Right cardiac atrium (tissue), 5 donors: ENCODE measurements around the gene LRRC30. TPM values are rescaled to one million over a fixed set of nuclear protein-coding genes. Genes with fewer than 3 reads are reported as not detected.
A peak's percentile ranks its signal among the peaks of the same experiment; 100 is the strongest.

ENCODE experiments used
- ATAC-seq, 2 donors: fragments of 200-7000 bp; cut with Tn5 transposase; one replicate each; pipeline versions ENCODE4 v1.8.0 to v1.9.1; 2020; ENCODE audit warnings: moderate library complexity in 2 of 2, mild to moderate bottlenecking in 1 of 2
- DNase-seq, 3 donors: peaks; one replicate each; pipeline ENCODE4 v3.0.0-alpha.2; 2020
- H3K27ac ChIP-seq: one replicate; pipeline ENCODE4 v1.5.1; 2013; ENCODE audit warnings: mild to moderate bottlenecking, low read length, control low read depth, moderate library complexity
- H3K27me3 ChIP-seq: one replicate; pipeline ENCODE4 v1.6.1; 2013; ENCODE audit not compliant: control insufficient read depth, insufficient read depth
- H3K4me1 ChIP-seq: one replicate; pipeline ENCODE4 v1.6.1; 2013; ENCODE audit warnings: low read length; ENCODE audit not compliant: control insufficient read depth, insufficient read depth
- H3K4me3 ChIP-seq: one replicate; pipeline ENCODE4 v1.5.1; 2013; ENCODE audit warnings: low read length, control low read depth
- H3K9me3 ChIP-seq: one replicate; pipeline ENCODE4 v1.6.1; 2013; ENCODE audit warnings: low read length; ENCODE audit not compliant: control insufficient read depth
- WGBS: extraction: QIAGEN DNeasy Blood & Tissue Kit; methylation state at CpG from one replicate; pipeline ENCODE4 v1.1.7; 2013; 5-methylcytosine and 5-hydroxymethylcytosine counted together
- intact Hi-C, 4 donors: fragments of 100-400 bp; cut with DNase I; formaldehyde crosslinking; loops; one replicate each; pipeline versions ENCODE4 v1.11.0 to v1.14.0; 2022 to 2023
- polyA plus RNA-seq: library from polyadenylated mRNA; stranded (reverse); fragments of 200-250 nt; gene quantifications from one replicate; pipeline ENCODE4 v1.2.3, GENCODE V29; 2013
- total RNA-seq, 4 donors: library from RNA; stranded (reverse); fragmentation: NEBNext Ultra II Directional; extraction: Animal tissue kit (Norgen Biotek cat#: 25700); gene quantifications; one replicate each; pipeline ENCODE4 v1.2.1, GENCODE V29; 2021
- donor health status: healthy with polysubstance abuse.
- donor health status: DM: no; HTN: yes; CAD: no.
- donor health status: DM: no; HTN: no; CAD: no.
- donor health status: DM: no; HTN: yes; CAD: no; lungs with severe emphysema.
- donor health status: DM: yes; HTN: yes; CAD: no.

The LRRC30 gene
- total and polyA plus RNA-seq, 5 donors, result not detected

DNA sequence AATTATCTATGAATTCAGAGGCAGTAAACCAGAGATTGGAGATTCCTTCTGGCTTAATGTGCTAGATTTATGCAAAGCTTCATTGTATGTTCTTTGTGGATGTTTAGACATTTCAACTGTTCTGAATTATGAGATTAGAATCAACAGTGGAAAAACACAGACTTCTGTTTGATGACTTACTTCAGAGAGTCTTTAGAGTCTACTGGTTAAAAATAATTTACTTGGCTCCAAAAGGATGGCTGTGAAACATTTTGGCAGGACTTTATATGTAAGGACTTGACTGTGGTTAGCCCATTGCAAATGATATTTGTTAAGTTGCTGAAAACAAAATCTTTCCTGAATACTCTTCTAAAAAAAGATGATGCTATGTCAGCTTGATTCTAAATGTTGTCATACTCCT is 25.5 kb upstream of the LRRC30 start:
- intact Hi-C loops, result no loop called here
- Histone ChIP-seq H3K27me3 (no peaks in the 10 kb centered on the region), H3K9me3 (no peaks in the 10 kb centered on the region), H3K27ac (no peak overlapping the region), H3K4me1 (peaks cover 4% of the 10 kb centered on the region), H3K4me3 (no peak overlapping the region)
- ATAC-seq, result peak; percentile 26 to 43
- no peak for DNase-seq

DNA sequence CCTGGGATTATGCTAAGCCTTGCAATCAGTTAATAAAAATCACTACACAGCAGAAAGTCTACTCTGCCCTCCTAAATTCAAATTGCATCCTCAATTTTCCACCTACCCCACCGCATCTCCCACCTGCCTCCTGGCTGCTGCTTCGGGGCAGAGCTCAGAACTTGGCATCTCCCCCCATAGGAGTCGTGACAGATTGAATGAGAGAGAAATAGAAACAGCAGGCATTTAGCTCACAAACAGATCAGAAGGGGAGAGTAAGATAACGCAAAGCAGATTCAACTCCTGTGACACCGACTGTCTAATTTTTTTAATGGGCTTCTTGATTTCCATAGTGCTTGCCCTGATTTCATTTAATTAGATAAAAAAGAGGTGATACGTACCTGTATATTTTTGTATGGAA is 24.7 kb upstream of the LRRC30 start:
- peaks cover 4% of the 10 kb centered on the region for H3K4me1 ChIP-seq
- no peaks in the 10 kb centered on the region for H3K9me3 ChIP-seq
- DNase-seq (no peak), ATAC-seq (no peak)
- WGBS, result 67% methylated on average over 6 of the region's 6 CpGs
- no peak overlapping the region for H3K27ac ChIP-seq
- intact Hi-C loops, result no loop called here
- no peaks in the 10 kb centered on the region for H3K27me3 ChIP-seq
- no peak overlapping the region for H3K4me3 ChIP-seq

- no peak overlapping the region for H3K4me3 ChIP-seq
- peaks cover 2% of the 10 kb centered on the region for H3K4me1 ChIP-seq
- intact Hi-C loops, result no loop called here
- ATAC-seq (no peak), DNase-seq (no peak)
- H3K9me3 ChIP-seq, result no peaks in the 10 kb centered on the region
- no peak overlapping the region for H3K27ac ChIP-seq
- H3K27me3 ChIP-seq, result no peaks in the 10 kb centered on the region
- 54% methylated on average over 4 of the region's 4 CpGs for WGBS
Measured at GRCh38 chr18:7207366-7207915, 23.4 kb upstream of the LRRC30 start.

DNA sequence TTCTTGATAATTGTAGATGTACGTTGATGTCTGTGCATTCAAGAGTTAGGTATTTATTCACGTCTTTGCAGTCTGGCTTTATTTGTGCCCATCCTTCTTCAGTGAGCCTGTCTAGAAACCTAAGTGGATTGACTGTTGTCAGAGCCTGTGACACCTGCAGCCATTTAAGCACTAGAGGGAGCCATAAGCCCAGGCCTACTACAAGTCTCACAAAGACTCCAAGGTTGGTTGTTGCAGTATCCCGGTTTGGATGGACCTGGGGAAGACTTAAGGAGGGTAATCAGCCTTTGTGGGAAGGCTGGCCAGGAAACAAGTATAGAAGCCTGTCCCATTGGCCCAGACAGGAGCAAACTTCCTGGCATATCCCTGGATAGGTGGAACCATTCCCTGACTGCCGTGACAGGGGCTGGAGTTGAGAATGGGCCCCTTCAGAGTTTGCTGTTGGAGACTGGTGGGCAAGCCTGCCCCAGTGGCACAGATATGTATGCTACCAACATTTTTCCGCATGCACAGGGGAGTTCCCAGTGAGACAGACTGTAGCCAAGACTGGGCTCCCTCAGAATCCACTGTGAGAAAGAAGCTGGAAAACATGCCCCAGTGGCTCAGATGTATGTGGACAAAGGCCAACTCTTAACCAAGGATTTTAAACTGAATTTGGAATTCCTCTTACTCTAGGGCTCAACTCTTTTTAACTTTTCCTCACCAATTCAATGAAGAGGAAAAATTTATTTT is 9.3 kb upstream of the LRRC30 start:
- H3K27me3 ChIP-seq, result no peaks in the 10 kb centered on the region
- 48% methylated on average over 5 of the region's 5 CpGs for WGBS
- ATAC-seq (peak; percentile 83 to 89), DNase-seq (no peak)
- H3K9me3 ChIP-seq, result no peaks in the 10 kb centered on the region
- H3K27ac ChIP-seq, result no peak overlapping the region
- H3K4me1 ChIP-seq, result no peaks in the 10 kb centered on the region
- H3K4me3 ChIP-seq, result no peak overlapping the region
- intact Hi-C loops, result no loop called here

DNA sequence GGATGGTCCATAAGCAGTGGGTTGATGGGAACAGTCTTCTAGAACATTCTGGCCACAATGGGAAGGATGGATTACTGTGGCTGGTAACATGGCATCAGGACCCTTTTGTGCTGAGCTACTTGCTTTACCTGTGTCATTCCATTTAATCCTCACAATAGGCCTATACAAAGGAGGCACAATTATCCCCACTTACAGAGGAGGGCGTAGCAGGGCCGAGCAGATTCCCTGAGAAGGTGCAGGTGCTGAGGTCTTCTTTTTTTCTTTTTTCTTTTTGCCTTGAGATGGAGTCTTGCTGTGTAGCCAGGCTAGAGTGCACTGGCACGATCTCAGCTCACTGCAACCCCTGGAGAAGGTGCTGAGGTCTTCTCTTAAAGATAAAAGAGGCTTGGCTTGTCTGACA is 6.7 kb upstream of the LRRC30 start:
- no peak for ATAC-seq
- 86% methylated on average over 3 of the region's 3 CpGs for WGBS
- H3K27ac ChIP-seq, result no peak overlapping the region
- H3K27me3 ChIP-seq, result no peaks in the 10 kb centered on the region
- no peak for DNase-seq
- no peaks in the 10 kb centered on the region for H3K4me1 ChIP-seq
- no peaks in the 10 kb centered on the region for H3K9me3 ChIP-seq
- no peak overlapping the region for H3K4me3 ChIP-seq
- intact Hi-C loops, result no loop called here

GRCh38 chr18:7232218-7232617 is 1.3 kb downstream of the LRRC30 start:
- ATAC-seq (no peak), DNase-seq (no peak)
- Histone ChIP-seq H3K4me1 (peaks cover 5% of the 10 kb centered on the region), H3K9me3 (no peaks in the 10 kb centered on the region), H3K27me3 (no peaks in the 10 kb centered on the region), H3K27ac (no peak overlapping the region), H3K4me3 (no peak overlapping the region)
- intact Hi-C loops, result no loop called here
- WGBS, result 95% methylated on average over 3 of the region's 3 CpGs

DNA sequence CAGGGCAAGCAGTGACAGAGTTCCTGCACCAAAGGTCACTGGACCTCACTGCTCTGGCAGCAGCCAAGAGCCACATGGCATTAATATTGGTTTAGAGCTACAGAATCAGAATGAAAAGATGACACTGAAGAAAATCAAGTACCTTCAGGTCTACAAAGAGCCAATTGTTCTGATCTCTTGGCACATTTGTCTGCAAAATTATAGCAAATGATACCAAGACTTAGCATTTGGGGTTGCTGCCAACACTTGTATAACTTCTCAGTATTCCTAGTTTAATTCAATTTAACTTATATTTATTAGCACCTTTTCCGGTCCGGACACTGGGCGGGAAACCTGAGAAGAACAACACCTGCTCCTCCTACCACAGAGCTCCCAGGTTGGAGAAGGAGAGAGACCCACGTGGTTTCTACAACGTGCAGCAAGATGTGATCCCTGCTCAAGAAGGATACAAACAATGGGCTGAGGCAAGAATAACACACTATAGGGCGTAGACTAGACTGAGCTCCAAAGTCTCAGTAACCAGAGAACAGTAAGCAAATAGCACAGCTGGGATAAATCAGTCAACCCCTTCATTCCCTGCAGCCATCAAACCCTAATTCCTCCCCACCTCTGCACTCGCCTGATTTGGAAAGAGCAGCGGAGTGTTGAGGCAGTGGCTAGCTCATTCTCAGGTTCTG is 2.4 kb downstream of the LRRC30 start:
- H3K4me3 ChIP-seq, result no peak overlapping the region
- peaks cover 5% of the 10 kb centered on the region for H3K4me1 ChIP-seq
- DNase-seq (no peak), ATAC-seq (peak; percentile 21 to 43)
- no peaks in the 10 kb centered on the region for H3K9me3 ChIP-seq
- no peak overlapping the region for H3K27ac ChIP-seq
- intact Hi-C loops, result no loop called here
- H3K27me3 ChIP-seq, result no peaks in the 10 kb centered on the region
- 67% methylated on average over 8 of the region's 8 CpGs for WGBS

DNA sequence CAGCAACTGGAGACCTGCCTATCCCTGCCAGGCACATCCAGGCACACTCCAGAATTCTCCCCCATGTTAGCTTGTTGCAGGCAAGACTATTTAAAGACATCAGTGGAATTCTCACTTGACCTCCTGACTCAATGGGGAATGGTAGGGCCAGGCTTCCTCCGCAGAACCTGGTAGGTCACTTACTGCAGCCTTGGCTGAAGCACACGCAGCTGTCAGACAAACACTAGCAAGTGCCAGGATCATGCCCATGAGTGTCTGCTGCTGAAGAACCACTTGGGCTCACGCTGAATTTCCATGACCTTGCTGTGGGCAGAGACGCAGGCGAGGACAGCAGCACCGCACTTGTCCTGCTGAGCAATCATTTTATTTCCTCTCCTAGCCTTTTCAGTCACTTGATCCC is 3.2 kb downstream of the LRRC30 start:
- intact Hi-C loops, result no loop called here
- WGBS, result 51% methylated on average over 6 of the region's 6 CpGs
- Histone ChIP-seq H3K4me3 (no peak overlapping the region), H3K9me3 (no peaks in the 10 kb centered on the region), H3K4me1 (peaks cover 5% of the 10 kb centered on the region), H3K27ac (no peak overlapping the region), H3K27me3 (no peaks in the 10 kb centered on the region)
- DNase-seq (peak; percentile 51 to 76 (median 74)), ATAC-seq (peak; percentile 93 to 94)

- WGBS, result 77% methylated on average over 4 of the region's 4 CpGs
- H3K9me3 ChIP-seq, result no peaks in the 10 kb centered on the region
- intact Hi-C loops, result no loop called here
- no peaks in the 10 kb centered on the region for H3K27me3 ChIP-seq
- peaks cover 5% of the 10 kb centered on the region for H3K4me1 ChIP-seq
- ATAC-seq (no peak), DNase-seq (no peak)
- no peak overlapping the region for H3K4me3 ChIP-seq
- no peak overlapping the region for H3K27ac ChIP-seq
Measured at GRCh38 chr18:7234956-7235355, 4.1 kb downstream of the LRRC30 start.

DNA sequence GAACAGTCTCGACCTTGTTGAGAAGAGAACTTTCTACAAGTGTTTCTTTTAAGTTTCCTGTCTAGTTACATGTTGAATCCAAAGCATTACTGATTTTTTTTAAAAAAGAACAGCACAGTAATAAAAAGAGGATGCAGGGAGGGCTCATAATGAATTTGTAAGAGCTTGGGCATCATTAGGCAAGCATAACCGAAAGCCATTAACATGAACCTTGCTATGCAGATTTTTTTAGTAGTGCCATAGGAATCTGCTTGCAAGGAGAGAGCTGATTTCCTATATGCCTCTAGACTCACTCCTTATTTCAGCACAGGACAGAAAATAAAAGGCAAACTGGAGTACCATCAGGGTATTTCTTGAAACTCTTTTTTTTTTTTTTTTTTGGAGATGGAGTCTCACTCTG is 5.2 kb downstream of the LRRC30 start:
- H3K4me1 ChIP-seq, result peaks cover 5% of the 10 kb centered on the region
- 74% methylated on average over 2 of the region's 2 CpGs for WGBS
- H3K4me3 ChIP-seq, result no peak overlapping the region
- ATAC-seq (no peak), DNase-seq (no peak)
- H3K27ac ChIP-seq, result no peak overlapping the region
- no peaks in the 10 kb centered on the region for H3K27me3 ChIP-seq
- no peaks in the 10 kb centered on the region for H3K9me3 ChIP-seq
- intact Hi-C loops, result no loop called here

DNA sequence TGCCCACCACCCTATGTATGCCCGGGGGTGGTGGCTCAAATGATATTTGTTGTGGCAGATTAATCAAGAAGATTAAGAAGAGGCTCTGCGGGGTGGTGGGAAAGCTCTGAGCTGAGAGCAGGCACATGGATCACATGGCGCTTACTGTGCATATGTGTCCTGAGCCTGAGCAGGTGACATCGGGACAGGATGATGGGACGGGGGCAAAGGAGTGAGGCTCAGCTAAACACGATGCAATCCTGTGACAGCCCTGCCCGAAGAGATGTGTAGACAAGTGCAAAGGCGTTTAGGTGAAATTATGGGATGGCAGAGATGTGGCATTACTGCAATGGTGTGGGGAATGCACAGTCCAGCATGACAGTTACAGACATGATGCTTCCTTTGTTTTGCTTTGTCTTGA is 6.0 kb downstream of the LRRC30 start:
- Histone ChIP-seq H3K9me3 (no peaks in the 10 kb centered on the region), H3K4me1 (peaks cover 5% of the 10 kb centered on the region), H3K27me3 (no peaks in the 10 kb centered on the region), H3K4me3 (no peak overlapping the region), H3K27ac (no peak overlapping the region)
- intact Hi-C loops, result no loop called here
- no peak for ATAC-seq
- DNase-seq, result no peak
- WGBS, result 84% methylated on average over 8 of the region's 8 CpGs
